Peyer's patch (tissue), 4 donors: ENCODE measurements around the gene EPS8L3.

ENCODE experiments used
- CTCF ChIP-seq, 6 experiments: fragments of 450-650 bp in 4 of 6; fragments of 200-600 bp in 2 of 6; sonication (generic) in 1 of 6; IDR thresholded peaks; one replicate each; pipeline ENCODE4 v1.5.1; 2017 to 2019; ENCODE audit warnings: antibody characterized with exemption in 6 of 6, mild to moderate bottlenecking in 3 of 6, moderate library complexity in 1 of 6
- POLR2A ChIP-seq, 2 donors: fragments of 450-650 bp; IDR thresholded peaks; one replicate each; pipeline ENCODE4 v1.5.1; 2017; ENCODE audit warnings: antibody characterized with exemption in 2 of 2, mild to moderate bottlenecking in 2 of 2, moderate library complexity in 2 of 2

GRCh38 chr1:109806733-109807400 is 43.1 kb upstream of the EPS8L3 start:
- TF ChIP-seq POLR2A (IDR thresholded peaks at IDR 0.05) (no peak), CTCF (IDR thresholded peaks at IDR 0.05) (no peak)
